Stimulated activated CD4-positive, alpha-beta T cell treated with anti-CD3 and anti-CD28 coated beads, Interleukin-2, amount 100 ng/mL, for 24 hours (primary cell): ENCODE results near the gene ETFB.
"Not testable (repeated sequence)": the region's sequence is repeated elsewhere in the genome, so short reads cannot be mapped to it uniquely, and the experiment has no call there.

Experiments used
- DNase-seq, 2 donors: peaks; one replicate each; pipeline ENCODE4 v3.0.0-alpha.2; 2020

The ETFB gene

GRCh38 chr19:51365965-51366388, at the start of gene ETFB:
Gene ETFB (minus strand): TSS chr19:51366388. CDS start chr19:51366326, 62 bp downstream.
- DNase-seq, result no peak

DNA sequence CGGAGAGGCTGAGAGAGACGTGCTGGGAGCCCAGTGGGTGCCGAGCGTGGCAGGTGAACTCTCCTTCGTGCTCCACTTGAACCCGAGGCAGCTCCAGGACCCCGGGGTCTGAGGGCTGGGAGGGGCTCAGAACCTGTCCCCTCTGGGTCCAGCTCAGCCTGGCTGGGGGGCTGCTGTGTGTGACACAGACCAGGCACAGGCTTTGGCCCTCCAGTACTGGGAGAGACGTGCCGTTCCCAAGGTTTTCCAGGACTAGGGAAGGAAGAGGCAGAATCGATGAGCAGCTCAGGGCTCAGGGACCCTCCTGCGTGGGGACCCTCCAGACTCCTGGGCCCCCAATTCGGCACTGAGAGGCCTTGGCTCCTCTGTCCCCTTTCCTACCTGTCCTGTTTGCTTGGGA, 49.0 kb upstream of the ETFB start:
- no peak for DNase-seq

DNA sequence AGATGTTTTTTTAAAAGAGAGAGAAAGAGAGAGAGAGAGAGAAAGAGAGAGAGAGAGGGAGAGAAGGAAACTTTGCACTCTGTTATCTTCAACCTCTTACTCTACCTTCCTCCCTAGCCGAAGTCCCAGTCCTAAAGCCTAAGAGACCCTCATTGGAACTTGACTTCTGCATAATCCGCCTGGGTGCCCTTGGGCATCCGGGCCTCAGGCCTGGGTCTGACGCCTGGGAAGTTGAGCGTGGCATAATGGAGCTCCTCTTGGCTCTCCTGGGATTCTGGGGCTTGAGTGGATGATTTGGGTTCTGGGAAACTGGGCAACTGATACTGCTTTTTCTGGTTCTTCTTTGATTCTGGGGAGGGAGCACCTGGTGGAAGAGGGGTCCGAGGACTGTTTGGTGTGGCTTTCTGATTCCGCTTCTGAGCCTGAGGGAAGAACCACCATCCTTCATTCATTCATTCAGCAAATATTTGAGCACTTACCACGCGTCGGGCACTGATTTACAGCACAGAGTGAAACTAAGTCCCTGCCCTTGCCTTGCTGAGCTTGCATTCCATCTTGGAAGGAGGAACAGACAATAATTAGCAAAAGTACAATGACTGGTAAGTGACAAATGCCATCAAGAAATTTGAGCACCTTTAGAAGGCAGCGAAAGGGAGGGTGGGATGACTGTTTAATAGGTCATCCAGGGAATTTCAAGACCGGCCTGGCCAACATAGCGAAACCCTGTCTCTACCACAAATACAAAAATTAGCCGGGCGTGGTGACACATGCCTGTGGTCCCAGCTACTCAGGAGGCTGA, 45.0 kb upstream of the ETFB start:
- DNase-seq, result no peak

- DNase-seq, result peak in 1 of 2 donors; percentile 31
Observed at GRCh38 chr19:51407511-51408131, 41.4 kb upstream of the ETFB start.

GRCh38 chr19:51402117-51402516, 35.9 kb upstream of the ETFB start:
- no peak for DNase-seq

DNA sequence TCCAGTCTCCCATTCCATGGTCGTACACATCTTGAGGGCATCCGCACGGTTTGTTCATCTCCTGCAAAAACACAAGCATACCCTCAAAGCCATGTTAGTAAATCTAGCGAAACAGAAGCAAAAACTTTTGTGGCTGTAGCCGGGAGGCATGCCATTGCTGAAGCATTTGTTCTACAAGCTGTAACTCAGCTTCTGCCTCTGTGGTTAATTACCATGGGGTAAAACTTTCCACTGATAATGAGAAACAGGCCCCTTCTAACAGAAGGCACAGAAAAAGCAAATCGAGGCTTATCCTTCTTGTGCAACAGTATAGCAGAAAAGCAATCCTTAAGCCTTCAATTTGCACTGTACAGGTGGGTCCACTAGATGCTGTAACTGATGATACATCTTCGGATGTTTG, 33.7 kb upstream of the ETFB start:
- not testable (repeated sequence) for DNase-seq

GRCh38 chr19:51399231-51399630, 33.0 kb upstream of the ETFB start:
- DNase-seq, result no peak

DNA sequence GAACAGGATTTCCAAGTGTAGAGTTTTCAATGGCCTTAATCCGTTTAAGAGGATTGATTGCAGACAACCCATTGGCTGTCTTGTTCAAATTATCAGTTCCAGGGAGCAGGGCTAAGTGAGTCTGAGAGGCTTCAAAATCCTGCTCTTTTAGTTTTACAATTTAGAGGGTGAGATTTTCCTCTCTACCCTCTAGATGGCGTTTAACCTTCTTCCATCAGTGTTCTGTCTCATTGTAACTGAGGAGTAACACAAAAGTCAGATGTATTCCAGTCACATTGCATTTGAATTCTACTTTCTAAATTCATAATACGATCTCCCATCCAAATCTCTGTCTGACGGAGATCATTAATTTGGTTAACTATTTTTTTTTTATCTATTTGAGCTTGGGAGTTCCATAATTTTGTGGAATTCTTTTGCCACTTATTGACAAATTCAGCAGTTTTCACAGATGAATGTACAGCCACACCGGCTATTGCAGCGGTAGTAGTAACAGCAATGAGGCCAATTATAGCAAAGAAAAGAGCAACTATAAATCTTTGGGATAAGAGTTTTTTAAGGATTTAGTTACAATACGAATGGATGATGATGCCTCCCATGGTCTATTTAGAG, 32.0 kb upstream of the ETFB start:
- no peak for DNase-seq

DNA sequence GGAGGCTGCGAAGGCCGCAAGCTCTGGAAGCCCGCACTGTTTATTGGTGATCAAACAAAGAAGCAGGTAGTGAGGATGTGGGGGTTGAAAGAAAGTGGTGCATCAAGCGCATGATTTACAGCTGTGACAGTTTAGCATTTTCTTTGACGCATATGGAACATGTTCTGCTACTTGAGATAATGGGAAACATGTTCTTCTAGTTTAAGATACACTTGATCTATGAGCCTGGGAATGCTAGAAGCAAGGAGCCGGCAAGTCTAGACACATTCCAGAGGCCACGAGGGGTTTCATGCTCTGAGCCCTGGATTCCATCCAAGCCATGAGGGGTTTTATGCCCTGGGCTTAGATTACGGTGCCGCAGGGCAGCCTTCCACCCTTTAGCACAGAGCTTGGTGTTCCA, 31.3 kb upstream of the ETFB start:
- DNase-seq, result not testable (repeated sequence)

- DNase-seq, result no peak
Observed at GRCh38 chr19:51396175-51396574, 30.0 kb upstream of the ETFB start.

DNA sequence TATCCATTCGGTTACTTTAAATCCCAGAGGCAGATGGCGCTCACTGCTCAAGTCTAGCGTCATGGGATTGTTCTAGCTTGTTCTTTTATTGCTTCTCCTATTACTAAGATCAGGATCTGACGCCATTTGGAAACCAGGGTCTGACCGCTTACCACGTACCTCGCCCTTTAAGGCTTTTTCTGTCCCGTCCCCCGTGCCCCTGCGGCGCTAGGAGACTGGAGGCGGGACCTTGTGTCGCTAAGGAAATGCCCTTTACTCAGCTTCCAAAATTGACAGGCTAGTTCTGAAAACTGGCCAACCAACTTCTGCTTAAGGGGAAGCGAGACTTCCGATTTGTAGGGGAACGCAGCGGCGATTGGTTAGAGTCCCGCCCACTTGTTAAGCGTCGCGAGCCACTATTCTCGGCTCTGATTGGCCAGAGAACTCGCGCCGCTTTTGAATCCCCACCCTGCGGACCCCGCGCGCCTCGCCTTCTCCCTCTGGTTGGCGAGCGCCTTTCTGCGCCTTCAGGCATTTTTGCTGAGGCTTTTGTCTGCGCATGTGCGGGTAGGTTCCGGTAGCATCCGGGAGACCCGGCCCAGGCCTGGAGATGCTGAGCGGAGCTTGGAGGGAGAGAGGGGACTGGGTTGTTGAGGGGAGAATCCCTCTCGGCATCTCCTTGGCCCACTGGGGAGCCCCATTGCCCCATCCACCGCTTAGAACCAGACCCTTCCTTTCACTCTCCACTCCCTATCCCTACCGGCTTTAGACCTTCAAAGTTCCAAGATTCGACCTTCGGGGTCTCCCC, 28.1 kb upstream of the ETFB start:
- DNase-seq, result peak; percentile 86 to 95

GRCh38 chr19:51392701-51393100, 26.5 kb upstream of the ETFB start:
- DNase-seq, result no peak

DNA sequence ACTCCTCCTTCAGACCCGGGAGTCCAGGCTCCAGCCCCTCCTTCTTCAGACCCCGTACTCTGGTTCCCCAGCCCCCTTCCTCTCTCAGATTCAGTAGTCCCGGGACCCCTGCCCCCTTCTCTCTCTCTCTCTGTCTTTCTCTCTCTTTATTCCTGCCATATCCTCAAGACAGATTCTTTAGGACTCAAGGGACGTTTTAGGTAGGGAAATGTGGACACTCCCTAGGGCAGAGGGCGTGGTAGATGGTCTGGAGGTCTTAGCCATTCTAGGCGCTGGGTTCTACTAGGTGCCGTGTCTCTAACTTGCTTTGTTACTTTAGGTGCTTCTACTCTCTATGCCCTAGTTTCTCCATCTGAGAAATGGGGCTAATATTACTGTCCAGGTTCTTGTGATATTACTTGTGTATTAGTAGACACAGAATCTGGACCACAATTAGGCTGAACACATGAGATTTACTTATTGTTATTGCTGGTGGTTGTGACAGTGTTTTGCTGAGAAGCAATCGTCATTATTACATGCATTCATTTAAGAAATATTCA, 25.0 kb upstream of the ETFB start:
- no peak for DNase-seq

- DNase-seq, result no peak
Observed at GRCh38 chr19:51389143-51389542, 23.0 kb upstream of the ETFB start.

DNA sequence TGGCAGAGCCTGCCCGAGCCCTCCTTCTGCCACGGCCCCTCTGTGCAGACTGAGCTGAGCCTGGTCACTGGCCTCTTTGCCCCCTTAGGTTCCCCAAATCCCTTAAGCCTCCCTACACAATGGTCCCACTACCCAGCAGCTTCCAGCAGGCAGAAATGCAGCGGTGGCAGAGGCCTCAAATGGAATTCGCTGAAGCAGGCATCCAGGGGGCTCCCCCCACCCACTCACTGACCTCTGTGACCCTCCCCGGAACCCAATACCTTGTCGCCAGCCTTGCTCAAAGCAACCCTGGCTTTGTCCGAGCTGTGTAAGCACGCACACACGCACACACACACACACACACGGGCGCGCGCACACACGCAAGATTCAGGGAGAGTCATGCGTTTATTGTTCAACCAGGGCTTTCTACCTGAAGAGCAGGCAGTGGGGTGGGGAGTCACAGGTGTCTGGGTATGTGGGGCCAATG, 21.8 kb upstream of the ETFB start, which contains the start of gene LIM2:
LIM2 (minus strand) TSS at position 51 of the 466 bp plus-strand sequence. CDS start 531 bp downstream, outside the sequence.
- DNase-seq, result no peak

GRCh38 chr19:51386882-51387520, 20.8 kb upstream of the ETFB start:
- no peak for DNase-seq

DNA sequence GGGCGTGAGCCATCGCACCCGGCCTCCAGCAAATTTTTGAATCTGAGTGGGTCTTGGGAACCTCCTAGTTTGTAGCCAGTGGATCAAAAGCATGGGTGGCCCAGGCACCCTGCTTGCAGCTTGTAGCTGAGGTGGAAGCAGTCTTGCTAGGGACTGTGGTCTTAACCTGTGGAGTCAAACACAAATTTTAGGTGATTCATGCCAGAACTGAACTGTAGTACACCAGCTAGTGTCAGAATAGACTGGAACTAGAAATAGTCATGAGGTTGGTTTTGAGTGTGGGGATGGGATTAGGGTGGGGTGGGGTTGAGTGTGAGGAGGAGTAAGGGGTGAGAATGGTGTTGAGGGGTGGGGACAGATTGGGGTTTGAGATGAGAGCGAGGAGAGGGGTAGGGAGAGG, 15.8 kb upstream of the ETFB start:
- no peak for DNase-seq

- no peak for DNase-seq
Observed at GRCh38 chr19:51380379-51380778, 14.2 kb upstream of the ETFB start.

DNA sequence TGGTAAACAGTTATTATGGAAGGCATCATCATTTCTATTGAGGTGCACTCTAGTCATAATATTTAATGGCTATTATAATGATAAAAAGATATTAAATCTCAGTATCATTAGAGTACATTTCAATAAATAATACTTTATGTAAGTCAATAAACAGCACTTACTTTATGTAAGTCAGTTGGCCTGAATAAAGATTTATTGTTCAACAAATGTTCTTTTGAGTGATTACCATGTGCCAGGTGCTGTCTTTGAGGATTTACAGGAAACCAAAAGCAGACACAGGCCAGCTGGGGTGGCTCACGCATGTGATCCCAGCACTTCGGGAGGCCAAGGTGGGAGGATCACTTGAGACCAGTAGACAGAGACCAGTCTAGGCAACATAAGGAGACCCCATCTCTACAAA, 11.2 kb upstream of the ETFB start:
- DNase-seq, result no peak

- DNase-seq, result peak in 1 of 2 donors; percentile 68
Observed at GRCh38 chr19:51375504-51376221, 9.5 kb upstream of the ETFB start.
